Smooth muscle cell of the brain vasculature (primary cell): ENCODE measurements around the gene PRKCG.

Experiments
- DNase-seq: peaks from one replicate; pipeline ENCODE4 v3.0.0-alpha.2; 2012; ENCODE audit warnings: low read depth, low spot score

The PRKCG gene

DNA sequence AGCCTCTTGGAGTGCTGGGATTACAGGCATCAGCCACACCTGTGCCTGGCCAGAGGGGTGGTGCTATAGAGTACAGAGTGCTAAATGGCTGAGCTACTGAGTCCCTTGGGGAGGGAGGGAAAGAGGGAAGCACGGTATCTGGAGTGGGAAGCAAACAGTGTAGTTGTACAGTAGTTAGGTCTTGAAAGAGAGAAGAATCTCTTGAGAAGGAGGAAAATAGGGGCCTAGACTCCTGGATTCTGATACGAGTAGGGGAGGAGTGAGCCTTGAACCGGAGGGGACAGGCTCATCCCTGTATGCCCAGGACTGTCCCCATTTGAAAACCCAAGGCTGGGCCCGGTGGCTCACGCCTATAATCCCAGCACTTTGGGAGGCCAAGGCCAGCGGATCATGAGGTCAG, 9.2 kb upstream of the PRKCG start:
- no peak for DNase-seq

DNA sequence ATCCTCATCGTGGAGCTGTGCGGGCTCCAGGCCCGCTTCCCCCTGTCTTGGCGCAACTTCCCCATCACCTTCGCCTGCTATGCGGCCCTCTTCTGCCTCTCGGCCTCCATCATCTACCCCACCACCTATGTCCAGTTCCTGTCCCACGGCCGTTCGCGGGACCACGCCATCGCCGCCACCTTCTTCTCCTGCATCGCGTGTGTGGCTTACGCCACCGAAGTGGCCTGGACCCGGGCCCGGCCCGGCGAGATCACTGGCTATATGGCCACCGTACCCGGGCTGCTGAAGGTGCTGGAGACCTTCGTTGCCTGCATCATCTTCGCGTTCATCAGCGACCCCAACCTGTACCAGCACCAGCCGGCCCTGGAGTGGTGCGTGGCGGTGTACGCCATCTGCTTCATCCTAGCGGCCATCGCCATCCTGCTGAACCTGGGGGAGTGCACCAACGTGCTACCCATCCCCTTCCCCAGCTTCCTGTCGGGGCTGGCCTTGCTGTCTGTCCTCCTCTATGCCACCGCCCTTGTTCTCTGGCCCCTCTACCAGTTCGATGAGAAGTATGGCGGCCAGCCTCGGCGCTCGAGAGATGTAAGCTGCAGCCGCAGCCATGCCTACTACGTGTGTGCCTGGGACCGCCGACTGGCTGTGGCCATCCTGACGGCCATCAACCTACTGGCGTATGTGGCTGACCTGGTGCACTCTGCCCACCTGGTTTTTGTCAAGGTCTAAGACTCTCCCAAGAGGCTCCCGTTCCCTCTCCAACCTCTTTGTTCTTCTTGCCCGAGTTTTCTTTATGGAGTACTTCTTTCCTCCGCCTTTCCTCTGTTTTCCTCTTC, 8.0 kb upstream of the PRKCG start:
- no peak for DNase-seq

DNA sequence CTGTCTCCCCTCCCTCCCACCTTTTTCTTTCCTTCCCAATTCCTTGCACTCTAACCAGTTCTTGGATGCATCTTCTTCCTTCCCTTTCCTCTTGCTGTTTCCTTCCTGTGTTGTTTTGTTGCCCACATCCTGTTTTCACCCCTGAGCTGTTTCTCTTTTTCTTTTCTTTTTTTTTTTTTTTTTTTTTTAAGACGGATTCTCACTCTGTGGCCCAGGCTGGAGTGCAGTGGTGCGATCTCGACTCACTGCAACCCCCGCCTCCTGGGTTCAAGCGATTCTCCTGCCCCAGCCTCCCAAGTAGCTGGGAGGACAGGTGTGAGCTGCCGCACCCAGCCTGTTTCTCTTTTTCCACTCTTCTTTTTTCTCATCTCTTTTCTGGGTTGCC, 7.4 kb upstream of the PRKCG start:
- DNase-seq = no peak

DNA sequence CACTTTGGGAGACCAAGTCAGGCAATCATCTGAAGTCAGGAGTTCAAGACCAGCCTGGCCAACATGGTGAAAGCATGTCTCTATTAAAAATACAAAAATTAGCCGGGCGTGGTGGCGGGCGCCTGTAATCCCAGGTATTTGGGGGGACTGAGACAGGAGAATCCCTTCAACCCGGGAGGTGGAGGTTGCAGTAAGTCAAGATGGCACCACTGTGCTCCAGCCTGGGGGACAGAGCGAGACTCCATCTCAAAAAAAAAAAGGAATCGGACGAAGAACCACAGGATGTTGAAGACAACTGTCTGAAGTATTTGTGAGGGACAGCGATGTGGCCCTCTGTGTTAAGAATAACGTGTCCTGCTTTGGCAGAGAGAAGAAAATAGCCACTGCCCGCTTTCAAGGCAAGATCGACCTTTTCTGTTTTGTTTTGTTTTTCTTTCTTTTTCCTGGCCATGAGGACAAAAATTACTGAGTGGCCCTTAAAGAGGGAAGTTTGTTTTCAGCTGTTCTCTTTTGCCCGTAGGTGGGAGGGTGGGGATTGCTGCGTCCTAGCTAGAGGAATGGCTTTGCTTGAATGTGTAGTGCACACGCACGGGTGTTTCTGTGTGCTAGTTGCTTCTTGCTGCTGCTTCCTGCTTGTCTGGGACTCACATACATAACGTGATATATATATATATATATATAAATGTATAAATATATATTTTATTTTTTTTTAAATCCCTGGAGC, 6.2 kb upstream of the PRKCG start:
- DNase-seq = no peak

DNA sequence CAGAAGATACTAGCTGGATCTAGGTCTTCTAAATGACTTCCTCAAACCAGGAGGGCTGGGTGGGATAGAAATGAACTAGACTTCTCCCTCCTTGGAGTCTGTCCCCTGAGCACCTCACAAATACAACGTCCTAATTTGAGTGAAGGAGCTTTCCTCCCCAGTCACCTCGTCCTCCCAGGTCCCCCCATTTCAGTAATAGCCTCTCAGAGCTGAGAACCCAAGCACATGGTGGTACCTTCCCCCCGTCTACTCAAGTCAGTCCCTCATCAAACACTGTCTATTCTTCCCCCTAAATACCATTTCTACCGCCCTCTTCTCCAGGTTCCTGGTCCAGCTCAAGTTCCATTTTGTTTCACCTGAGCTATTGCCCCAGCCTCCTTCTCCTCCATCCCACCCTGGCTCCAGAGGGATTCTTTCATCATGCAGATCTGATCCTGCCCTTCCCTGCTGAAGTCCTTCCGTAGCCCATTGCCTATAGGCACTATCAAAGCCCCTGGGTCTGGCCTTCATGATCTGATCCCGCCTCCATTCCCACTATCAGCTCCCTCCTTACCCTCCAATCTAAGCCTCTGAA, 5.3 kb upstream of the PRKCG start:
- DNase-seq = no peak

DNA sequence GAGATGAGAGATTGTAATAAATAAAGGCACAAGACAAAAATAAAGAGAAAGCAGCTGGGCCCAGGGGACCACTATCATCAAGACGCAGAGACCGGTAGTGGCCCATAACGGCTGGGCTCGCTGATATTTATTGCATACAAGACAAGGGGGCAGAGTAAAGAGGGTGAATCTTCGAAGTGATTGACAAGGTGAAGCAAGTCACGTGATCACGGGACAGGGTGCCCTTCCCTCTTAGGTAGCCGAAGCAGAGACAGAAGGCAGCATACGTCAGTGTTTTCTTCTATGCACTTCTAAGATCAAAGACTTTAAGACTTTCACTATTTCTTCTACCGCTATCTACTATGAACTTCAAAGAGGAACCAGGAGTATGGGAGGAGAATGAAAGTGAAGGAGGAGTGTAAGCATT, 4.6 kb upstream of the PRKCG start:
- no peak for DNase-seq

DNA sequence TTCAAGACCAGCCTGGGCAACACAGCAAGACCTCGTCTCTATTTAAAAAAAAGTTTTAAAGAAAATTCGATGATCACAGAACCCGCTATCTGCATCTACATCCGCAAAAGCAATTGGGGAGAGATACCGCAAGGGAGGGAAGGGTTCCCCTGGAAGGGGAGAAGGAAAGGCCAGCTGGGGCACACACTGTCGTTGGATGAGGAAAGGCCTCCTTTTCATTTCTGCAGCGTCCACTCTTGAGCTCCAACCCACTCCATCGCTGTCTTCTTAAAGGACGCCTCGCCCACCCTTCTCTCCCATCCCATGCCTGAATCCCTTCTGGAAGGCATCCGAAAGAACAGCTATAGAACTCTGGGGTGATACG, 3.2 kb upstream of the PRKCG start:
- no peak for DNase-seq

DNA sequence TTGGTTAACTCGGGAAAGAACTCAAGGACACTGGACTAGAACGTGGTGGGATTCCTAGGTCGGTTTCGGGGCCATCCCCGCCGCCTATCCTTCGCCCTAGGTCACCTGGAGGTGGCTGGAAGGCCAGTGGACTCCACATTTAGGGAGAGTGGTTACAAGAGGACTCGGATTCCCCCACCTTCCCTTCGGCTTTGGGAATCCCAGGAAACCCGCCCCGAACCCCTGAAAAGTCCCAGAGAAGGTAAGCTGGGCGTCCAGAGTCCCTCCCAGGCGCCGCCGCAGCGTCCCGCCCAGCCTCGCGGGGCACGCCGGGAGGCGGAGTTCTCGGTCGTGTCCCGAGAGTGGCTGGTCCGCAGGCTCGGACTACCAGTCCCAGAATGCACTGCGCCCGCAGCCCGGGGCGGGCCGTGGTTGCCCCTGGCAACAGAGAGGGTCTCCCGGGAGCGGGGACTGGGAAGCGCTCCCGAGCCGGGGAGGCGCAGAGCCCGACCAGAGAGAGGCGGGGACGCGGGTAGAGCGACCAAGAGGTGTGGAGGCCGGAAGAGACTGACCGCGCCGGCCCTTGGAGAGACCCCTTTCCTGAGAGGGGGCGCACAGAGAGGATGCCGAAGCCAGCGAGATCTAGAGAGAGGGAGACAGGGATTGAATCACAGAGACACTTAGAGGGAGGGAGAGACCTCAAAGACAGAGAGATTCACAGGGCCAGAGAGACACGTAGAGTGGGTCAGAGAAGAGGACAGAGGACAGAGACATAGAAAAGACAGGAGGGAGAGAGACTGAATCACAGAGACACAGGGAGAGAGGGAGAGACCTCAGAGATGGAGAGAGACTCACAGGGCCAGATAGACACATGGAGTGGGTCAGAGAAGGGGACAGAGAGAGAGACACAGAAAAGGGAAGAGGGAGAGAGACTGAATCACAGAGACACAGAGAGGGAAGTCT, 2.6 kb upstream of the PRKCG start:
- DNase-seq = peak; percentile 74

DNA sequence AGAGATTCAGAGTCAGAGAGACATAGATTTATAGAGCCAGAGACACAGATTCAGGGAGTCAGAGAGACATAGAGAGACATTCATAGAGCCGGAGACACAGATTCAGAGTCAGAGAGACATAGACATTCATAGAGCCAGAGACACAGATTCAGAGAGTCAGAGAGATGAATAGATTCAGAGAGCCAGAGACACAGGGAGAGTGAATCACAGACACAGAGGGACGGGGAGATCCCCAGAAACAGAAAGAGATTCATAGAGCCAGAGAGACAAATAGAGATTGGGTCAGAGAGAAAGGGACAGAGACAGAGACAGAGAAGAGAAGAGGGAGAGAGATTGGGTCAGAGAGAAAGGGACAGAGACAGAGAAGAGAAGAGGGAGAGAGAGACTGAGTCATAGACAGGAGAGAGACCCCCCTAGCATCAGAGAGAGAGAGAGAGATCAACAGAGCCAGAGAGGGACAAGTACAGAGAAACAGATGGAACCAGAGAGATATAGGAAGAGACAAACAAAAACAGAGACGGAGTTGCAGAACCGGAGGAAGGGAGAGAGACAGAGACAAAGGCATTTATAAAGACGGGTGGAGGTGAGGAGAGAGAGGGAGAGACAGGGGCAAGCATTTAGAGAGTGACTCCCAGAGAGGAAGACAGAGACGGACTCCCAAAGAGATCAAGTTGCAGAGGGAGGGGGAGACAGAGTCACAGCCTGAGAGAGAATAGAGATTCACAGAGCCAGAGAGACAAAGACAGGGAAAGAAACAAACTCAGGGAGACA, 1.1 kb upstream of the PRKCG start:
- no peak for DNase-seq

DNA sequence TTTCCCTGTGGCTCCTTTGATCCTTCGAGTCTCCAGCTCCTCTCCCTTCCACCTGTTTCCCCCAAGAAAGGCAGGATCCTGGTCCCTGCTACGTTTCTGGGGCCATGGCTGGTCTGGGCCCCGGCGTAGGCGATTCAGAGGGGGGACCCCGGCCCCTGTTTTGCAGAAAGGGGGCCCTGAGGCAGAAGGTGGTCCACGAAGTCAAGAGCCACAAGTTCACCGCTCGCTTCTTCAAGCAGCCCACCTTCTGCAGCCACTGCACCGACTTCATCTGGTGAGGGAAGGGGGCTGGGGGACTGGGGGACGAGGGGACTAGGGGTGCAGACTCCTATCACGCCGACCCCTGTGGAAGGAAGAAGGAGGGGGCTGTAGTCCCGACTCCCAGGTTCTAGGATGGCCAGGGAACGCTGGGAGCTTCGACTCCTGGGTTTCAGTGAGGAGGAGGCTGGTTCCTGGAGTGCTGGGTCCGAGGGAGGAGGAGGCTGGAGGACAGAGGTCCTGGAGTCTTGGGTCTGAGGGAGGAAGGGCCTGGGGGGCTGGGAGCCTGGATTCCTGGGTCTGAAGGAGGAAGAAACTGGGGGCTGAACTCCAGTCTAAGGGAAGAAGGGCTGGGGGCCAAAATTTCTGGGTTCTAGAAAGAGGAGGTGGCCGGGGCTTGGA, 524 bp downstream of the PRKCG start:
- no peak for DNase-seq

DNA sequence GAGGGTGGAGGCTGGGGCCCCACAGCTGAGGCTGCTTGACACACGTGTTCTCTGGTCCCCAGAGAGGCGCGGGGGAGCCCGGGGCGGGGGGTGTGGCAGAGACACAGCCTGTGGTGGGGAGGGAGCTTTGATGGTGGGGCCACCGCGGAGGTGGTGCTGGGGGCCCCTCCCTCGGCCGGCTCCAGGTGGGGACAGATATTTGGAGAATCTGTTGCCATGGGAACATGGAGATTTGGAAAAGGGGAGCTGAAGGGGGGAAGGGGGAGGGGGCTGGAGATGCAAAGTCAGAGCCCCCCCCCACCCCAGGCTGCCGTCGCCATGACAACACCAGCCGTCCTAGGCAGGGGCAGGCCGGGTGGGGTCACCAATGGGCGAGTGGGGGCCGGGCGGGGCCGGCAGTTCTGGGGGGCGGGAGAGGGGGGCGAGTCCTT, 1.2 kb downstream of the PRKCG start:
- no peak for DNase-seq

DNA sequence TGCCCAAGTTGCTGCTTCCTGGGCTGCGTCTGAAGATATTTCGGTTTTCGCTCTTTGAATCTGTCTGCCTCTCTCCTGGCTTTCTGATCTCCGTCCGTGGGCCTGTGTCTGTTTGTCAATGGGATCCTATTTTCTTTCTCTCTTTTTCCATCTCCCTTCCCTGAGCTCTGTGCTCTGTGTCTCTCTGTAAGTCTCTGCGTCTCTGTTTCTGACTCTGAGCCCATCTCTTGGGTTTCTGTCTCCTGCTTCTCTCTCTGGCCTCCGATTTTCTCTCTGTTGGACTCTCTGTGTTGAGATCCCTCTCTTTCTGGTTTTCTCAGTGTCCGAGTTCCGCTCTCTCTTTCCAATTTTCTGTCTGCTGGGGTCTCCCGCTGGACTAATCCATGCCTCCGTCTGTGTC, 1.7 kb downstream of the PRKCG start:
- DNase-seq = no peak

DNA sequence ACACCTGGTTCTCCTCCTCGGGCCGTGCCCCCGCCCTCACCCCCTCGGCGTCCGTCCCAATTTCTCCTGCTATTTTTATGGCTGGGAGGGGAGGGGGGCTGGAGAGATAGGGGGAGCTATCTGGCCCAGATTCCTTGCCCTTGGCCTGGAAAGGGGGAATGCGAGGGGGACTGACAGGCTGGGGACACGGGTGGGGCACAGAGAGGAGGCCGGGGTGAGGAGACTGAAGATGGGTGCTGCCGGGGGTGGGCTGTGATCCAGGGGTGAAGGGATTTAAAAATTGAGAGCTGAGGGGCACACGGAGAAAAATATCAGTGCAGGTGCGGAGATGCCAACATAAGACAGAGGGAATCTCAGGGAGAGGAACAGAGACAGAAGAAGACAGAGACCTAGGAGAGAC, 2.3 kb downstream of the PRKCG start:
- no peak for DNase-seq

DNA sequence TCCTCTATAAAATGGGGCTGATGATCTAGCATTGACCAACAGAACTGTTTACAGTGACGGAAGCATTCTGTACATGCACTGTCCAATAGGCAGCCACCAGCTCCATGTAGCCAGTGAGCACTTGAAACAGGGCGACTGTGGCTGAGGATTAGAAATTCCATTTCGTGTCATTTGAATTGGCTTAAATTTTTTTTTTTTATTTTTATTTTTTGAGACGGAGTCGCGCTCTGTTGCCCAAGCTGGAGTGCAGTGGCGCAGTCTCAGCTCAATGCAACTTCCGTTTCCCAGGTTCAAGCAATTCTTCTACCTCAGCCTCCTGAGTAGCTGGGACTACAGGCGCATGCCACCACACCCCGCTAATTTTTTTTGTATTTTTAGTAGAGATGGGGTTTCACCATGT, 3.0 kb downstream of the PRKCG start:
- DNase-seq = no peak

DNA sequence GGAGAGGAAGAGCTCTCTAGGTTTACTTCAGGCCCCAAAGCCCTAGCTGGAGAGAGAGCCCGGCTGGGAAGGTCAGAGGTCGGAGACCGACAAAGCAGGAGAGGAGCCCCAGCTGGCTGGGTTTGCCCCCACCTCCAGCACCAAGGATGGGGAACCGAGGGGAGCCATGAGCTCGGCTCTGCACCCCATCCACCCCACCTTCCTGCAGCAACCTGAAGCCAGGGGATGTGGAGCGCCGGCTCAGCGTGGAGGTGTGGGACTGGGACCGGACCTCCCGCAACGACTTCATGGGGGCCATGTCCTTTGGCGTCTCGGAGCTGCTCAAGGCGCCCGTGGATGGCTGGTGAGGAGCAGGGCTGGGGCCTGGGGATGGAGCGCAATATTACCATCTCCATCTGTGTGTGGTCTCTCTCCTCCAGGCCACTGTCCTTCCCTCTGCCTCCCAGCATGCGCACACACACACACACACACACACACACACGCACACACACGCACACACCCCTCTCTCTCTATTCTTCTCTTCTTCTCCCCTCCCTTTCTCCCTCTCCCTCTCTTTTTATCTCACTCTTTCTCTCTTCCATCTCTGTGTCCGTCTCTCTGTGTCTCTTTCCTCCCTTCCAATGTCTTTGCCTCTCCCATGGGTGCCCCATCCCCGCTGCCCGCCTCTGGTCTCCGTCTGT, 10.4 kb downstream of the PRKCG start:
- DNase-seq = no peak

DNA sequence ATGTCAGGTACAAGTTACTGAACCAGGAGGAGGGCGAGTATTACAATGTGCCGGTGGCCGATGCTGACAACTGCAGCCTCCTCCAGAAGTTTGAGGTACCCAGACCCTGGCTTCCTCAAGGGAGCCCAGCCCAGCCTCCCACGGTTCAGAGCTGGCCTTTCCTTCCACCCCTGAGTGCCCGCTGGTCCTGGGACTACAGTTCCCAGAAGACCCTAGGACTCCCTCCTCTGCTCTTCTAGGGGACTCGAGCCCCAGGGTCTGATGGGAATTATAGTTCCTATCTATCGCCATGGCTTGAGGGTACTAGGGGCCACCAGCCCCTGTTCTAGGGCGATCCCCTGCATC, 11.0 kb downstream of the PRKCG start:
- DNase-seq = no peak

DNA sequence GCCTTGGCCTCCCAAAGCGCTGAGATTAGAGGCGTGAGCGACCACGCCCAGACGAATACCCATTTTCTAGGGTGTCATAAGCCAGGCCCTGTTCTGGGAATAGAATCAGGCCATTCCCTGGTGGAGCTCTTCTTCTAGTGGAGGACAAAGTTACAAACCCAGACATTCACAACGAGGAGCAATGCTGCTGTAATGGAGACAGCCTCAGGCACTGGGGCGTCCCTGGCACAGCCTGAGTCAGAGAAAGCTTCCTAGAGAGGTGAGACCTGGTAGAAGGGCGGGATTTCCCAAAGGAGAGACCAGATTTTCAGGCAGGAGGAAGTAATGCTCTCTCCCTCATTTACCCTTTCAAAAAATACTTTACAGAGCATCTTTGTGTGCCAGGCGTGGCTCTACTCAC, 12.7 kb downstream of the PRKCG start:
- DNase-seq = no peak

DNA sequence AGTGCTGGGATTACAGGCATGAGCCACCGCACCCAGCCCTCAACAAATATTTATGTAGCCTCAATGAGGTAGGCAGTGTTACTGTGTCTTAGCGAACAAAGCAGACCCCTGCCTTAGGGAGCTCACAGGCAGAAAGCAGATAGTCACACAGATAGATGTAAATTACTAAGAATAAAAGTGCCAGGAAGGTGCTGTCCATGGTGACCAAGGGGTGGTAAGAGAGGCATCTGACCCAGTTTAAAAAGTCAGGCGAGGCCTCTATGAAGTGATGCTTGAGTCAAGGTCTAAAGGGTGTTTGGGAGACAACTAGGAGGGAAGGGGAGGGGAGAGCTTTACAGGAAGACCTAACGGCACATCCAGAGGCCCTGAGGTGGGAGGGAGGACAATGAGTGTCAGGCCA, 14.7 kb downstream of the PRKCG start:
- no peak for DNase-seq

DNA sequence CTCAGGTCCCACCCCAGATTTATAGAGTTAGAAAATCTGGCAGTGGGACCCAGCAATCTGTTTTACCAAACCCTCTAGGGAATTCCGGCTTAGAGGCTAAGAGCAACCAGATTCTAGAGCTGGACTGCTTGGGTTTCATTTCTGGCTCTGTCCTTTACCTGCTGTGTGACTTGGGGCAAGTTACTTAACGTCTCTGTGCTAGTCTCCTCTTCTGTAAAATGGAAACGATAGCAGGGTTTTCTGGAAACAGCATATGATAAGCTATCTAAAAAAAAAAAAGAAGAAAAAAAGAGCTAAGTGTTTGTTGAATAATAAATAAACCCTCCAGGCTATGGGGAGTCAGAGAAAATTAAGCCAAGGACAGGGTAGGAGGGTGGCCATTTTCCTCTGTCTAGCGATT, 15.5 kb downstream of the PRKCG start:
- no peak for DNase-seq

DNA sequence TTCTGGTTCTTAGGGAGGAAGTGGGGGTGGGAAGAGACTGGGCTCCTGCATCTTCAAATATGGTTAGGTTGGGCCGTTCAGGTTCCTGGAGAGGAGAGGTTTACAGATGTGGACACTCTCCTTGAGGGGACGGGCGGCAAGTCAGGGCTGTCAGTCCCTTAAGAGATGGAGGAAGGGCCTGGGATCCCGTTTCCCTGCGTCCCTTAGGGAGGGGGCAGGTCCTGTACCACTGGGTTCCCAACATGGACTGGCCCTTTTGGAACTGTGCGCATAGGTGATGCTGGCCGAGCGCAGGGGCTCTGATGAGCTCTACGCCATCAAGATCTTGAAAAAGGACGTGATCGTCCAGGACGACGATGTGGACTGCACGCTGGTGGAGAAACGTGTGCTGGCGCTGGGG, 16.2 kb downstream of the PRKCG start:
- no peak for DNase-seq
